Measurements from ENCODE around the gene SLC51B.
A peak's percentile ranks its signal among the peaks of the same experiment; 100 is the strongest.

Gene SLC51B

GRCh38 chr15:65029736-65030208 lies 15.4 kb upstream of the SLC51B start:
- TF ChIP-seq CTCF (IDR thresholded peaks at IDR 0.05; ENCODE audit: insufficient read depth, low read depth, low read length, missing control alignments): no peak
- DNase-seq (ENCODE audit: low read depth): no peak
- no peak overlapping the region for H3K4me3 ChIP-seq (ENCODE audit: low read length)

GRCh38 chr15:65032801-65033537 lies 12.2 kb upstream of the SLC51B start:
- peak; percentile 80 for TF ChIP-seq CTCF (IDR thresholded peaks at IDR 0.05; ENCODE audit: insufficient read depth, low read depth, low read length, missing control alignments)
- no peak overlapping the region for H3K4me3 ChIP-seq (ENCODE audit: low read length)
- peak; percentile 77 for DNase-seq (ENCODE audit: low read depth)

- no peak overlapping the region for H3K4me3 ChIP-seq (ENCODE audit: low read length)
- TF ChIP-seq CTCF (IDR thresholded peaks at IDR 0.05; ENCODE audit: insufficient read depth, low read depth, low read length, missing control alignments): peak; percentile 76
- DNase-seq (ENCODE audit: low read depth): peak; percentile 63
These were observed 11.4 kb upstream of the SLC51B start for GRCh38 chr15:65033659-65034269.

- no peak overlapping the region for H3K4me3 ChIP-seq (ENCODE audit: low read length)
- no peak for DNase-seq (ENCODE audit: low read depth)
- no peak for TF ChIP-seq CTCF (IDR thresholded peaks at IDR 0.05; ENCODE audit: insufficient read depth, low read depth, low read length, missing control alignments)
These were observed 10.5 kb upstream of the SLC51B start for GRCh38 chr15:65034719-65035118.

GRCh38 chr15:65037309-65037708 lies 7.9 kb upstream of the SLC51B start:
- no peak for TF ChIP-seq CTCF (IDR thresholded peaks at IDR 0.05; ENCODE audit: insufficient read depth, low read depth, low read length, missing control alignments)
- no peak overlapping the region for H3K4me3 ChIP-seq (ENCODE audit: low read length)

GRCh38 chr15:65038428-65038827 lies 6.8 kb upstream of the SLC51B start:
- no peak overlapping the region for H3K4me3 ChIP-seq (ENCODE audit: low read length)
- no peak for TF ChIP-seq CTCF (IDR thresholded peaks at IDR 0.05; ENCODE audit: insufficient read depth, low read depth, low read length, missing control alignments)
- no peak for DNase-seq (ENCODE audit: low read depth)

More at GRCh38 chr15:65037309-65037708, 7.9 kb upstream of the SLC51B start:
- DNase-seq (ENCODE audit: low read depth): no peak

All from epithelial cell of esophagus (primary cell).